ENCODE results near the gene ABHD2. TPM values are rescaled to one million over a fixed set of nuclear protein-coding genes. Genes with fewer than 3 reads are reported as not detected.

Gene ABHD2
- total and polyA plus RNA-seq, 9 of the 15 experiments (the other 6 are each of a cell fraction or from before 2014, with no cell fraction given), result 16.9 to 99.8 (median 47.5) TPM

GRCh38 chr15:89089316-89090230 is 1.3 kb downstream of the ABHD2 start (continued):
- peak; percentile 9; the same call in 1 of the 2 replicates for TF ChIP-seq E2F1 (CRISPR knock-in tag; IDR thresholded peaks at IDR 0.05)

- WGBS (ENCODE audit: insufficient coverage, low coverage, missing lambda C conversion rate), result 1% methylated on average over 12 of the region's 12 CpGs
- no peak for ATAC-seq
- no TSS peak for BruUV-seq (replicated peaks)
- H4K20me1 ChIP-seq (replicated peaks; ENCODE audit: control insufficient read depth, insufficient read depth, low read length), result no peaks in the 10 kb centered on the region
- peak overlapping the region; percentile 66 to 80; a peak in 3 of 4 replicates for H3K9ac ChIP-seq (ENCODE audit: insufficient read depth in 1 of 2, low read depth in 2 of 2, low read length in 2 of 2)
- H3K4me2 ChIP-seq (ENCODE audit: insufficient read depth, low read length), result peak overlapping the region; percentile 83
- ChIA-PET POLR2A (interaction anchor here (0.7 to 5.9 kb wide), 12 partner anchors 8 to 219 kb away, joined by 3 to 62 read pairs (median 4); no protein-coding TSS in a partner anchor), CTCF (ENCODE audit: low intra/inter-chr PET ratio) (no interaction called here)
- peaks cover 48 to 54% of the 10 kb centered on the region in 2 experiments; a peak in 4 of 5 replicates for H3K4me1 ChIP-seq (replicated peaks in 1 of 2; ENCODE audit: control insufficient read depth in 2 of 2, insufficient read depth in 2 of 2, low read length in 2 of 2)
- peak in 1 of 4 experiments; percentile 69 for DNase-seq (ENCODE audit: extremely low read depth in 1 of 4, low spot score in 3 of 4)
- peak overlapping the region; percentile 77 for H3K27ac ChIP-seq (ENCODE audit: extremely low read depth, low read depth, low read length)
- no peaks in the 10 kb centered on the region for H3K9me3 ChIP-seq (replicated peaks; ENCODE audit: control insufficient read depth, insufficient read depth, low read depth, low read length)
- H2AFZ ChIP-seq (ENCODE audit: low read depth, low read length), result peak overlapping the region; percentile 44
- H3K9me1 ChIP-seq (ENCODE audit: control insufficient read depth, insufficient read depth, low read length), result no peaks in the 10 kb centered on the region
- H3K36me3 ChIP-seq (ENCODE audit: control insufficient read depth, insufficient read depth, low read length), result peaks cover 32% of the 10 kb centered on the region
- peak; percentile 40 for FAIRE-seq
- in situ Hi-C loops (cut with MboI) (no loop called here), intact Hi-C loops (cut with micrococcal nuclease) (no loop called here)
- H3K27me3 ChIP-seq (ENCODE audit: control insufficient read depth in 2 of 2, insufficient read depth in 2 of 2, low read length in 2 of 2), result no peaks in the 10 kb centered on the region
- peaks cover 83% of the 10 kb centered on the region for H3K79me2 ChIP-seq (ENCODE audit: control insufficient read depth, insufficient read depth, low read length)
- peak overlapping the region; percentile 72 for H3K4me3 ChIP-seq
- TF ChIP-seq ATF6 (CRISPR knock-in tag; IDR thresholded peaks at IDR 0.05) (no peak), ZBTB7A (IDR thresholded peaks at IDR 0.05; ENCODE audit: borderline replicate concordance, control insufficient read depth, low read depth, low read length) (no peak), BDP1 (IDR thresholded peaks at IDR 0.05; ENCODE audit: insufficient read depth, insufficient read length) (no peak), ETS2 (tag; IDR thresholded peaks at IDR 0.05; ENCODE audit: borderline replicate concordance, poor library complexity, severe bottlenecking) (no peak), CUX1 (CRISPR knock-in tag; IDR thresholded peaks at IDR 0.05) (no peak), SMAD3 (CRISPR knock-in tag; conservative IDR thresholded peaks at IDR 0.05) (no peak)
These were observed 2.8 kb downstream of the ABHD2 start for GRCh38 chr15:89090791-89091626.
